ENCODE measurements around the gene PTH.

Gene PTH

GRCh38 chr11:13446444-13446843 is 49.4 kb downstream of the PTH start:
- DNase-seq: peak; percentile 52

- no peak for DNase-seq
These were observed 50.2 kb downstream of the PTH start for GRCh38 chr11:13445588-13445987.
